GM13977 (cell line): Measurements from ENCODE around the gene TMEM222.
A peak's percentile ranks its signal among the peaks of the same experiment; 100 is the strongest.

Experiments used
- DNase-seq: peaks from one replicate; pipeline ENCODE4 v3.0.0; 2012; ENCODE audit warnings: low spot score
- CTCF ChIP-seq: IDR thresholded peaks from 2 replicates; pipeline ENCODE4 v1.5.1; 2012; ENCODE audit warnings: mild to moderate bottlenecking, control low read depth; ENCODE audit not compliant: insufficient read depth; ENCODE audit errors: extremely low read depth, missing control alignments
- in situ Hi-C: fragments of 300-500 bp; cut with MboI; formaldehyde crosslinking; loops from one replicate; pipeline ENCODE4 v1.12.0; 2022; ENCODE audit warnings: low sequenced_read_pairs, low pct_unique_long_range_greater_than_20kb, mixed read lengths, inconsistent platforms; ENCODE audit not compliant: unreplicated experiment

Gene TMEM222

GRCh38 chr1:27338751-27339150, 16.8 kb downstream of the TMEM222 start:
- DNase-seq = no peak
- in situ Hi-C loops = no loop called here
- TF ChIP-seq CTCF = no peak

DNA sequence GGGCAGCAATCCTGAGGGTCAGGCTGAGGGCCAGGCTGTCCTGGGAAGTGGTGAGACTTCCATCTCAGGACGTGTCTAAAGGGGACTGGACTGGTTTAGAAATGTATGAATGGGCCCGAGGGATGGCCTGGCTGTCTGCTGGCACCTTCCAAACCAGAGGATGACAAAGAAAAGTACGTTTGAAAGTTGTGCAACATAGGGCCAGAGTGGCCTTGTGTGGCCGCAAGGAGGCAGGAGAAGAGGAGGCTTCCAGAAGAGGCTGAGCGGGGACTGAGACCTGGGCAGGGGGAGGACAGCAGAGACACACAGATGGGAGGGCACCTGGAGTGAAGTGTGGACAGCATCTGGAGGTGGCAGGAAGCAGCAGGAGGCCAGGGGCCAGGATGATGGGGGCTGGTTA, 17.2 kb downstream of the TMEM222 start:
- in situ Hi-C loops = no loop called here
- TF ChIP-seq CTCF = no peak
- DNase-seq = no peak

DNA sequence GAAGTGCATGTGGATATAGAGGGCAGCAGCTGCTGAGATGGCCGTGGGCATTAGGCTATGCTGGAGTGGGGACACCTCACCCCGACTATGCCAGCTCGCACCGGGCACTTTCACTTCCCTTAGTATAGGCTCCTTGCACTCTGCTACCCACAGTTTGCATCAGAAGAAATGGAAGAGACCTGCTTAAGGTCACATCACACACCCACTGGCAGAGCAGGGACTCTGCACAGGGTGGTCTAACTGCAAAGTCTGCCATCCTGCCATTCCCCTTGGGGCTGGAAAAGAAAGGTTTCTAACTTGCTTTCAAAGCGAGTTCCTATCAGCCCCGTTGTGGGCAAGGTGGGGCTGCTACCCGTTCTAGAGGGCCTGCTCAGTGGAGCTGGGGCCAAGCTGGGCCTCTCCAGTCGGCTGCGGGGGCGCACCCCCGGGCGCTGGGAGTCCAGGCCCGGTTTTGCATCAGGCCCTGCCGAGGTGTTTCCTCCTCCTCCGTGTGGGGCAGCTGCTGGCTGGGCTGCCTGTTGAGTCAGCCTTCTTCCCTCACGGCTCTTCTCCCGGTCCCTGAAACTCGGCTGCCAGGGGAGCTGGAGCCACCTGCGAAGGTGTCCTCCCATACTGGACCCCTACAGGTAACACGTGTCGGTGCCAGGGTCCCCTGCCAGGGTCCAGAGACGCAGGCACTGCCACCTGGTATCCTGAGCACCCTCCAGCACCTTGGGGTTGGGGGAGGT, 19.7 kb downstream of the TMEM222 start, which contains the start of gene SYTL1:
Gene SYTL1 (plus strand): TSS at position 498 of the 728 bp plus-strand sequence. CDS start 3,313 bp downstream, outside the sequence.
- DNase-seq = peak; percentile 84
- in situ Hi-C loops = no loop called here
- TF ChIP-seq CTCF = no peak

DNA sequence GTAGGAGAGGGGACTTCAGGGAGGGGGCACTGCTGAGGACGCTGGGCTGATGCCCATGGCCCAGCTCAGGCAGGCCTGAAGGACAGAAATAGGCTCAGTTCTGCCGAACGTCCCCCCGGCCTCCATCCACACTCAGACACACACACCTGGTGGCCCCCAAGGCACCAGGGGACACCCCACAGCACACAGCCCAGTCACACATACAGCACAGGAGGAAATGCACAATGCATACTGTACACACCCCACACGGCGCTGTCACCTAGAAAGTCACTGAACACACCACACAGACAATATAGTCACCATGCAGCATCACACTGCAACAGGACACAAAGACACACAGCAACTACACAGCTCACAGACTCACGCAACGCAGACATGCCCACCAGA, 20.4 kb downstream of the TMEM222 start:
- no peak for TF ChIP-seq CTCF
- DNase-seq = no peak
- in situ Hi-C loops = no loop called here

GRCh38 chr1:27342778-27343638, 21.0 kb downstream of the TMEM222 start:
- no peak for TF ChIP-seq CTCF
- in situ Hi-C loops = no loop called here
- DNase-seq = peak; percentile 65

- in situ Hi-C loops = no loop called here
- DNase-seq = no peak
- no peak for TF ChIP-seq CTCF
These were observed 21.7 kb downstream of the TMEM222 start for GRCh38 chr1:27343639-27344025.
